ENCODE results near the gene SLITRK1.

SLITRK1 gene

DNA sequence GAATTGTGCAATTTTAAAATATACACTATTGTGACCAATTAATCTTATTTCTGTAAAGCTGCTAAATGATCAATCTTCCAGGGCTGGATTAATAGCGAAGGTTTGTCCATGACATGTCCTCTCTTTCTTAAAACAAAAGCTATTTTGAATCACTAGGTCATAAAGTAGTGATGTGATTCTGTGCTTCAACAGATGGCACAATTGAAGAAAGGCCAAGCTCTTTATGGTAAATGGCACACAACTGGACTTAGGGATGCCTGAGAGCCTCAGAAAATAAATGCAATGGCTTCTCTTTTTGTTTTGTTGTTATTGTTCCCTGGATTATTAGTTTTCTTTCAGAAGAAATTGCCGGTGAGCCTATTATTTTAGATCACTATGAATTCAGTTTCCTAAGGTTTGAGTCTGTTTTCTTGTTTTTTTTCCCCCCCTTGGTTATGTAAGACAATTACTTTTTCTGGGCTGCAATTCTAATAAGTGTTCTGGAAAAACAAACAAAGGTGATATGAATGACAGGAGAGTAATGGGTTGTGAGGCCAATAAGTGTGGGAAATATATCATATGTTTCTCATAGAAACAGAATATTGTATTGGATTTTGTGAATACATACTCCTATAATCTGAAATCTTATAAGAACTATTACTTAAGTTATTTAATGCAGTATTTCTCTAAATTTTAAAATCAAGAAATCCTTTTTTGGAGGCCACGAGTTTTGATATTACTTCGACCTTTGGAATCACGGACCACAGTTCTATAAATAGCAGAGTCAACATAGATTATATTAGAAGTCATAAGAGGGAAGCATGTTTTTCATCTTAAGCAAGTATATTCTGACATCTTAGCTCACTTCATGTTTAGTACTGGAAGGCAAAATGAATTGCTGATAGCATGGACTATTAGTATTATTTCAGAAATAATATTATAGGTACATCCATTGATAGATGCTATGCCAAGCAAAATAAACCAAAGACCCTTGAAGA is 16.8 kb downstream of the SLITRK1 start:
- DNase-seq (ENCODE audit: low spot score), result no peak

DNA sequence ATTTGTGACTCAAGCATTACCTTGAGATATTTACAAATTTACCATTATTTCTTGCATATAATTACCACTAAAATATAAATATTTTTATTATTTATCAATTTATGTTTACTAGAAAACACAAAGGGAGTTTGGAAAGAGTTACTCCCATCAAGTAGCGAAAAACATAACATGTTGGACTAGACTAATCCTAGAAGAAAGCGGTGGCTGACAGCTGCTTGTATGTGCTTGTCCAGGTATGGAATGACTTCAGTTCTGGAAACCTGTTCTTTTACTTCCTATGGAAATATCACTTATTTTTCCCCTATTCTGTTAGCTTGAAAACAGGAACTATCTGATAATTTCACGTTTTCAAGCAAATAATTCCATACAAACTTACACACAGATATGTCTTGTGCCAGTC is 28.5 kb downstream of the SLITRK1 start:
- no peak for DNase-seq (ENCODE audit: low spot score)

DNA sequence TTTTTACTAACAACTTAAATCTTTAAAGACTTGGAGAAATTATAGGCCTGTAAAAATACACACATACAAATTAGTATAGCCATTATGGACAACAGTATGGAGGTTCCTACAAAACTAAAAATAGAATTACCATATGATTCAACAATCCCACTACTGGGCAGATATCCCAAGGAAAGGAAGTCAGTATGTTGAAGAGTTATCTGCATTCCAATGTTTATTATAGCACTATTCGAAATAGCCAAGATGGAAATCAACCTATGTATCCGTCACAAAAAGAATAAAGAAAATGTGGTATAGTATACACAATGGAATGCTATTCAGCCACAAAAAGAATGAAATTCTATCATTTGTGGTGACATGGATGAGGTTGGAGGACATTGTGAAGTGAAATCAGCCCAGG is 37.2 kb downstream of the SLITRK1 start:
- no peak for DNase-seq (ENCODE audit: low spot score)

DNA sequence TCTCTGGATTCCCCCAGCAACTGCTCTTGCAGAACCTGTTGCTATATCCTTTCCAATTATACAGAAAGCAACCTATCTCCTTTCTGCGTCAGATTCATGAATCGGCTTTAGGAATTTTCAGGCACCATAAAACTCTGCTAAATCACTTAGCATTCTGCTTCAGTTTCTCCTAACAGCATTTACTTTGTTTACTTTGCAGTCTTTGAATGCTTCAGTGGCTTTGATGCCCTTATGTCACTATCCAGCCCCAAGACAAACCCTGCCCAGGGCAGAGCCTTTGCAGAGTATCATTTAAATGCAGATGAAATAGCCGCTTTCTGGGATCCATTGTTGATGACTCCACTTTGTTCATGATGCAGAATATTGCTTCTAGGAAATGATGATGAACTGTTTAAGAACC is 43.1 kb downstream of the SLITRK1 start:
- no peak for DNase-seq (ENCODE audit: low spot score)

DNA sequence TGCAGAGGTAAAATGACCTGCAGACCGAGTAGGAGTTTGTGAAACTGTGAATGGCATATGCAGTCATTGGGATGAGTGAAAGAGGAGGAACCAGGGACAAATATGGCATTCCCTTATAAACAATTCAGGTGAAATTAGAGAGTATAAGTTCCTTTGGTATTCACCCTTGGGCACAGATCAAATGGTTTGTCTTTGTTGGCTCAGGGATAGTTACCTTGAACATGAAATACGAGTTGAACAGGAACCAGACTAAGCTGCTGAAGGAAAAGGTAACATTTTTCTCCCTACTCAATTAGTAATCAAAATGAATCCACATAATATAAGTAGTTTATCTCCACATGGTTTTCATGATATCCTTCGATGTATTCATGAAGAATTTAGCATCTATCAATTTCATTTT is 50.5 kb downstream of the SLITRK1 start:
- no peak for DNase-seq (ENCODE audit: low spot score)

DNA sequence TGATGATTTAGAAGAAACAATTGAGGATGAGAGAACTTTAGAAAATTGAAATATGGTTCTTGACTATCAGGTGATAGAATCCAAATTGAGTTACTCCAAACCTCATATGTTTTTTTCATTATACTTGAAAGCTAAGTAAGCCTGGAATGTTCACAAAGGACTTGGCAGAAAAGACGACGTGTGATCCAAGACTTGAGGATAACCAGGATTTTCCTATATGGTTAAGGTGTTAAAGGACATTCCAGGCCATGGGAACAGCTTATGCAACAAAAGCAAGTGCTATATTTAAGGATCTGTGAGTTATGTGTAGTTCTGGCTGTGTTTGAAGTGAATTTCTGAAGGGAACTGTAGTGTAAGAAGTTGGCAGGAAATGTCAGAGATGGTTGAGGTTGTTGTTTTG is 52.5 kb downstream of the SLITRK1 start:
- DNase-seq (ENCODE audit: low spot score), result no peak

DNA sequence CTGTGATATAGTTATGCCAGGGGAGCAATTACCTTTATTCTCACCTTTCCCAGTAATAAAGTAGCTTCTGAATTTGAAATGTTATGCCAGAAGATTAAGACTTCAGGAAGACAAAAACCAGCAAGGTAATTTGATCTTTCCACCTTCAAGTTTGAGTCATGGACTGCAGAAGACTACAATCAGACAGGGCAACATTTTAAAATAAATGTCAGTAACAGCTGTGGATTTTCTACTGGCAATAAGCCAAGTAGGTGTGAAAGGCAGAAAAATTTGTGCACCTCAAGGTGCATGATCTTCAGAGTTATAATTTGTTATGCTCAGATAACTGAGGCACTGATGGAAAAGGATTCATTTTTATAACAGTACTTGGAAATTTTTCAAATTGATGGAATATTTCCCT is 54.9 kb downstream of the SLITRK1 start:
- no peak for DNase-seq (ENCODE audit: low spot score)
